GF-D8 (cell line): ENCODE results near the gene ULK4.
"Not testable (repeated sequence)": the region's sequence is repeated elsewhere in the genome, so short reads cannot be mapped to it uniquely, and the experiment has no call there.

Source experiments
- DNase-seq: peaks from one replicate; lab custom pipeline; 2025; lab: John Stamatoyannopoulos, UW

Gene ULK4

GRCh38 chr3:41578798-41579197, 383.1 kb downstream of the ULK4 start:
- DNase-seq, result no peak

DNA sequence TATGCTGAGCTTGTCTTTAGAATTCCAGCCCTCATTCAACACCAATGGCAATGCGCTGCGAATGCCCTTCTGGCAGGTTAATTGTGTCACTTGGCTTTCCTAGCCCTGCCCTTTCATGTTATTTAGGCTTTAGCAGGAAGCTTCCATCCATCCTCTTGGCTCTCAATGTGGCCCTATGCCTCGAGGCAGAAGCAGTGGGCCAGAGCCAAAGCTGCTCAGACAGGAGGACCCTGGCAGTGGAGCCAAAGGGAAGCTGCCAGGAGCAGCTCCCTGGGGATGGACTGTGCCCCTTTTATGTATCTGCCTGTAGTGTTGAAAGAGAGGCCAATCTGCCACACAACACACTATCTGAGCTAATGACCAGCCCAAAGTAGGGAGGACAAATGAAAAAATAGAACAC, 386.2 kb downstream of the ULK4 start:
- DNase-seq, result no peak

GRCh38 chr3:41574900-41575299, 387.0 kb downstream of the ULK4 start:
- DNase-seq, result no peak

- no peak for DNase-seq
Measured at GRCh38 chr3:41573591-41573990, 388.3 kb downstream of the ULK4 start.

GRCh38 chr3:41572092-41572491, 389.8 kb downstream of the ULK4 start:
- no peak for DNase-seq

DNA sequence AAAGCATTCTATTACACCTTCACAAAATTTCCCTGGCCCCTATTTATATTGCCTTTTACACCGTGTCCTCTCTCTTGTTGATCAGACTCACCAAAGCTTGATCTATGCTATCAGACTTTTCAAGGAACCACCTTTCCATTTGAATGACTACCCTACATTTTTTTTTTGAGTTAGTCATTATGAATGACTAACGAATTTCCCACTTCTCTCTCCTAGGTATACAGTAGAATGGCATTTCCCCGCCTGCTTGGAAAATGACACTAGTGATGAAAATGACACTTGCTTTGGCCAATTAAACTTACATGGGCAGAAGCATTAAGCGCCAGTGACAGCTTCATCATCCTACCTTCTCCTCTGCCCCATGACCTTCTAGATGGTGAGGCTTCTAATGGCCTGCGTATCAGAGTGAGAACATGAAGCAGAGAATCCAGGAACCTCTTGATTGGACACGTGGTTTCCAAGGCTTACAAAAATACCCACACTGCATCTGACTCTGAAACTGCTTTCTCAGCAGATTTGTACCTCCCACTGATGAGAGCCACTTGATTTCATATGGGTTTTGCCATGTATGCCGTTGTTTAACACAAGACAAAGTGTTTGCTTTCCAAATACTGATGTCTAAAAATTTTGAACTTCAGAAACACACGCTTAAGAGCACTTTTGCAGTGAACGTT, 392.1 kb downstream of the ULK4 start:
- no peak for DNase-seq

DNA sequence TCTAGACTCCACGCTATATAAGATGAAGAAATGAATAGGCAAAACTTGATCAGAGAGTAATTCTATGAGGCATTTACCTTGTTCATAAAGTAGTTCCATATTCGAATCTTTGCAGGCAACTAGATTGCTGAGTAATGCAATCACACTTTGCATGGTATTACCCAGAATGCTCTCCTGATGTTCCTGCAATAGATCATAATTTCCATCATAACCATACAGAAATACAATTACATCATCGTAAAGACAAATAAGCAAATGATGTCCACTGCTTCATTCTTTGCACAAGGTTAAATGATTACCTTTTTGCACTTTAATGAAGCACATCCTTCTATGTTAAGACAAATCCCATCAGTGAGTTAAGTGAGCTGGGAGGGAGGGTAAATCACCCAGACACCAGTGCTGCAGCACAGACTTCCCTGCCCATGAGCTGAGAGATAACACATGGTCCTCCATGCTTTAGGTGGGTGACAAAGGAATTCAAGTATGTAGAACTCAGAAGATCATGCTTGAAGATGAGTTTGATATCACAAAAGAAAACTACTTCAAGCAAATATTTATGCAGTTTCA, 395.9 kb downstream of the ULK4 start:
- DNase-seq, result no peak

- DNase-seq, result no peak
Measured at GRCh38 chr3:41565003-41565402, 396.9 kb downstream of the ULK4 start.

DNA sequence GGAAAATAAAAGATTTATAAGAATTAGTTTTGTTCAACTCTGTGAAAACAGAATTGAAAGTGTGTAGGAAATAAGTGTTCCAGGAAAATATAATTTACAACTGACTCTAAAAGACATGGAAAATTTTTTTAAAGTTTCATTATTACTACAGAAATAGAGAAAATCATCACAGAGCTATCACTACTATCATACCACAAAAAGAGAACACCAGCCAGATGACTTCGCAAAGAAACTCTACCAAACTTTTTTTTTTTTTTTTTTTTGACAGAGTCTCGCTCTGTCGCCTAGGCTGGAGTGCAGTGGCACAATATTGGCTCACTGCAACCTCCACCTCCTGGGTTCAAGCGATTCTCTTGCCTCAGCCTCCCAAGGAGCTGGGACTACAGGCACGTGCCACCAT, 405.7 kb downstream of the ULK4 start:
- not testable (repeated sequence) for DNase-seq

DNA sequence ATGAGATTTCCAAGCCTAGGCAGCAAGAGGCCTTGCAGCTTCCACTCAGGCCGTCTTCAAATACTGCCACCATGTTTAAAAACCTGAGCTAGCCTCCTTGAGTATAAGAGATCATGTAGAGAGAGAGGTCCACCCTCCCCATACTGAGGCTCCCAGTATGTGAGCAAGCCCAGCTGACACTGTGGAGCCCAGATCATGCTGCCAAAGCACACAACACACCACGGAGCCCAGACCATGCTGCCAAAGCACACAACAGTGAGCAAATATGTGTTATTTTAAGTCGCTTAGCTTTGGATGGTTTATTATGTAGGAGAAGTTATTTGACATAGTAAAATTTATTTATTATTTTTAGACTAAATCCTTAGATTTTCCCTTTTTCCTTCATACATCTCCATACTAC, 428.9 kb downstream of the ULK4 start:
- DNase-seq, result no peak

DNA sequence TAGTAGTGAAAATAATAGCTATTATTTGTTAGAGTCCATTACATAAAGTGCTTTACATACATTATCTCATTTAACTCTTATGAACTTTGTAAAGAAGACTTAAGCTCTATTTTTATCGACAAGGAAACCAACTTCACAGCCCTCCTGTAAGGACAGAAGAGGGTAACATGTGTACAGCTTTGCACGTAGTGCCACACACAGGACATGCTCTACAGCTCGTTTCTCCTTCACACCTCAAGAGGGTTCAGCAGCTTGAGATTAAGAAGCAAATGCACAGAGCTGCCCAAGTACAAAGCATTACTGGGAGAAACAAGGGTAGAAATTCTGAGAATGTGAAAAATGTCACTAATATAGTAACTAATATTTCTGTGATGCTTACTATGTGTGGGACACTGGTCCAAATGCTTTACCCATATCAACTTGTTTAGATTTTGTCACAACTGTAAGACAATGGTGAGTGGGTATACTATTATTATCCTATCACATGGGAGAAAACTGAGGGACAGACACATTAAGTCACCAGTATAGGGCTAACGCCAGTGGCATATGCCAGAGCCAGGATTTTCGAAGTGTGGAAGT, 434.8 kb downstream of the ULK4 start:
- no peak for DNase-seq

DNA sequence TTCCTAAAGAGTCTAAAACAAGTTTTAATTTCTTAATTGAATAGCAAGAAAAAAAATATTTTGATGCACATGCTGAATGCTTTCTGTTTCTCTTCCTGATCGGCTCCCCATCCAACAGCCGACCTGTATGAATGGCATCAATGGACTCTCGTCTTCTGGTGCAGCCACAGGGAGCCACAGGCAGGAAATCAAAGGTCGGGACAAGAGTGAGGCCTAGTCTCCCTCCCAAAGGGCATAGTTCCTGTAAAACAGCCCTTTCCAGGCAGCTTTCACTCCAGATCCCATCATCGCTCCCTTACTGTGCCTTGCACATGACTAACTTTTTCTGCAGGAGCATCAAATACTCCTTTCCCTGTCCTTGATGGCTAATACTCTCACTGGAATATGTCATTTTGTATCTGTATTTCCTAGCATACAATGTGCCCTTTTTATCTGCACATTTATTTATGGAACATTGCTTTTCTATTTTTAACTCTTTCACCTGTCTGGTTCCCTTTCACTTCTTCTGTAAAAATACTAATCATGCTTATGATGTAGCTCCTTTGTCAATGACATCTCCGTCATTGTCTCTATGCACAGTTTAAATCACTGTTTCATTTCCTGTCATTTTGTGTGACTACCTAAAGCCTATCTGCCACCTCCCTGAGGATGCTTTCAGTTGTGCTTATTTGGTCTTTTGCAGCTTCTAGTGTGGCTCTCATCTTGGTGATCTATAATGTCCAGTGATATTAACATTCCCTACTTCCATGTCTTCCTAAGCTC, 436.4 kb downstream of the ULK4 start:
- DNase-seq, result no peak

DNA sequence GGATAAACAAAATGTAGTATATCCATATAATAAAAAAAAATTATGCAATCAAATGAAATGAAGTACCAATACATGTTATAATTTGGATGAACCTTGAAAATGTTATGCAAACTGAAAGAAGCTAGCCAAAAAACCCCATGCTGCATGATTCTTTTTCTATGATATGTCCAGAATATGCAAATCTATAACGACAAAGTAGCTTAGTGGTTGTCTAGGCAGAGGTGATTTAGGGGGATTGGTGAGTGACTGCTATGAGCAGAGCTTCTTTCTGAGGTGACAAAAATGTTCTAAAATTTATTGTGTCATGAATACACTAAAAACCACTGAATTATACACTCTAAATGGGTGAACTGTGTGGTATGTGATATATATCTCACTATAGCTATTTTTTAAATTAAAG, 438.0 kb downstream of the ULK4 start:
- DNase-seq, result no peak

GRCh38 chr3:41522612-41523011, 439.3 kb downstream of the ULK4 start:
- DNase-seq, result no peak

GRCh38 chr3:41521010-41521655, 440.8 kb downstream of the ULK4 start:
- DNase-seq, result no peak

- DNase-seq, result no peak
Measured at GRCh38 chr3:41519746-41520145, 442.2 kb downstream of the ULK4 start.

GRCh38 chr3:41518626-41519025, 443.3 kb downstream of the ULK4 start:
- DNase-seq, result no peak

DNA sequence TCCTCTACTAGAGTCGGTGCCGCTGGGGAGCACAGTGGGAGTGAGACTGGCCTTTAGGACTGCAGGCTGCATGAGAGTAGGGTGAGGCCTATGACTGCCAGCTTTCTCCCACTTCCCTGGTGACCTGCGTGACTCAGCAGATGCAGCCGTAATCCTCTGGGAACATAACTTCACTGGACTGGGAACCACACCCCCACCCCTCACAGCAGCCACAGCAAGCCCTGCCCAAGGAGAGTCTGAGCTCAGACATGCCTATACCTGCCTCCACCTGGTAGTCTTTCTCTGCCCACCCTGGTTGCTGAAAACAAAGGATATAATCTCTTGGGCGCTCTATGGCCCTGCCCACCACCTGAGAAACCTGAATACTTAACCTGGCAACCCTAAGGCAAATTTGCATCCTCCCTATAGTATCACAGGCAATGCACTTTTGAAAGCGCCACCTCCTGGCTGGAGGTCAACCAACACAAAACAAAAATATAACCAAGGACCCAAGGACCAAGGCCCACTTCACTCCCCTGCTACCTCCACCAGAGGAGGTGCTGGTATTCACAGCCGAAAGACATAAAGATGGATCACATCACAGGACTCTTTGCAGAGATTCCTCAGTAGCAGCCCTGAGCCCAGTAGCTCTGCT, 453.7 kb downstream of the ULK4 start:
- DNase-seq, result no peak

- no peak for DNase-seq
Measured at GRCh38 chr3:41507336-41508062, 454.4 kb downstream of the ULK4 start.

GRCh38 chr3:41503998-41504623, 457.8 kb downstream of the ULK4 start:
- no peak for DNase-seq

DNA sequence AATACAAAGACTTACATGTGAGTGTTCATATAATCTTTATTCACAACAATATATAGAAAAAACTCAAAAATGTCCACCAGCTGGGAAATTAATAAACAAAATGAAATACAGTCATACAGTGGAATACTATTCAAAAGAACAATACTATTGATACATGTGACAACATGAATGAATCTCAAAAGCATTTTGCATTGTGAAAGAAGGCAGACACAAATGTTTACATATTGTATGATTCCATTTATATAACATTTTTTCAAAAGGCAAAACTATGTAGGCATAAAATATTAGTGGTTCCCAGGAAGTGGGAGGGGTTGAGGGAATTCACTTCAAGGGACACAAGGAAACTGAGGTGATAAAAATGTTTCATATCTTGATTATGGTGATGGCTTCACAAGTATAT, 459.4 kb downstream of the ULK4 start:
- DNase-seq, result no peak
